Measurements from ENCODE around the gene ABHD15. TPM values are rescaled to one million over a fixed set of nuclear protein-coding genes. Genes with fewer than 3 reads are reported as not detected.

ABHD15 gene
- total and polyA plus RNA-seq, 9 of the 15 experiments (the other 6 are each of a cell fraction or from before 2014, with no cell fraction given), result 0.85 to 4.2 (median 2.1) TPM

DNA sequence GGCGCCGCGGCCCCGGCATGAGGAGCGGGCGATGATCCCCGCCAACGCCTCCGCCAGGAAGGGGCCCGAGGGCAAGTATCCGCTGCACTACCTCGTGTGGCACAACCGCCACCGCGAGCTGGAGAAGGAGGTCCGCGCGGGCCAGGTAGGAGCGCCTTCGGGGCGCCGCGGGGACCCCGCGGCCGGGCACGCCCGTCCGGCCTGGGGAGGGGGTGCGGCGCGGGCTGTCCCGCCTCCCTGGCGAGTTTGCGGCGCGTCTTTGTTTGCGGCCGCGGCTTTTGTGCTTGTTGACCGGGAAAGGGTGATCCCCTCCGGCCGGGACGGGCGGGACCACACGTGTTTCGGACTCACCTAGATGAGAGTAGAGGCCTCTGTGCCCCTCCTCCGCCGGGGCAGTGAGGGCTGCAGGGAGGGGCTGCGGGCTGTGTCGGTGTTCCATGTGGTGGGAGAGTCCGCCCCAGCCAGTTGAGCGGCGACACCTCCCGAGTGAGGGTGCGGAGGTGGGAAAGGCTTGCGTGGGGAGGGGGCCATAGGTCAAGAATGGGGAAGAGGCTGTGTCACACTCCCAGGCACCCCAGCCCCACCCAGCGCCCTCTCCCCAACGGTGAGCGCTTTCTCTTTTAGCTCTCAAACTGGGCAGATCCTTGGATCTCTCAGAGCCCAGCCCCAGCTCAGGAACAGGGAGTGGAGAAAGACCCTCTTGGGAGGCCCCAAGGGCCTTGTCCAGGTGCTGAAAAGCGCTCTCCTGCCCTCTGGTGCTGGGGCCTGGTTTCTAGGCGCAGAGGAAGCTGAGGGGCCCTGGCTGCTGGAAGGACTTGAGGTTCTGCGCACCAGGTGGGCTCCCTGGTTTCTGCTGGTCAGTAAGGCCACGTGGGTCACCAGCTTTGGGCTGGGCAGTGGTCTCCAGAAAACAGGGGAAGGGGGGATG is 27.0 kb upstream of the ABHD15 start (continued):
- TF ChIP-seq RBM17 (IDR thresholded peaks at IDR 0.05; ENCODE audit: borderline replicate concordance, low read depth, low read length) (no peak), NR3C1 (CRISPR knock-in tag; IDR thresholded peaks at IDR 0.05) (peak; percentile 96), HNRNPH1 (optimal IDR thresholded peaks at IDR 0.05; ENCODE audit: low read depth, low read length) (no peak), PRPF4 (IDR thresholded peaks at IDR 0.05; ENCODE audit: insufficient read depth, low read depth, low read length, poor library complexity, severe bottlenecking) (no peak), ZSCAN29 (IDR thresholded peaks at IDR 0.05) (no peak), NFXL1 (CRISPR knock-in tag; IDR thresholded peaks at IDR 0.05) (no peak), HMG20B (CRISPR knock-in tag; IDR thresholded peaks at IDR 0.05) (no peak), NELFE (IDR thresholded peaks at IDR 0.05; ENCODE audit: insufficient read depth, insufficient read length) (no peak), HDAC1 (IDR thresholded peaks at IDR 0.05) (peak in 1 of 2 experiments; percentile 76; a peak in 1 of 4 replicates), MTA2 (IDR thresholded peaks at IDR 0.05; ENCODE audit: low read depth) (no peak), NR2C1 (IDR thresholded peaks at IDR 0.05) (no peak), NR2C1 (tag; IDR thresholded peaks at IDR 0.05) (no peak), ZNF354B (CRISPR knock-in tag; IDR thresholded peaks at IDR 0.05) (no peak), ADNP (tag; IDR thresholded peaks at IDR 0.05) (no peak), POLR2AphosphoS2 (IDR thresholded peaks at IDR 0.05; ENCODE audit: low read length) (no peak), TEAD1 (CRISPR knock-in tag; IDR thresholded peaks at IDR 0.05) (peak in 1 of 2 experiments; percentile 68; a peak in 1 of 4 replicates), ZNF431 (CRISPR knock-in tag; IDR thresholded peaks at IDR 0.05) (0 out of 2 replicates have a peak, but pooled peaks have one; percentile 26), NR2F6 (CRISPR knock-in tag; IDR thresholded peaks at IDR 0.05) (no peak), SIN3A (IDR thresholded peaks at IDR 0.05; ENCODE audit: borderline replicate concordance in 2 of 2, control insufficient read depth in 1 of 2, low read depth in 2 of 2, low read length in 2 of 2) (peak; percentile 80 to 100; a peak in 3 of 4 replicates), RBM15 (IDR thresholded peaks at IDR 0.05; ENCODE audit: insufficient read depth, low read length) (no peak)
- TF ChIP-seq, protein P1, sequence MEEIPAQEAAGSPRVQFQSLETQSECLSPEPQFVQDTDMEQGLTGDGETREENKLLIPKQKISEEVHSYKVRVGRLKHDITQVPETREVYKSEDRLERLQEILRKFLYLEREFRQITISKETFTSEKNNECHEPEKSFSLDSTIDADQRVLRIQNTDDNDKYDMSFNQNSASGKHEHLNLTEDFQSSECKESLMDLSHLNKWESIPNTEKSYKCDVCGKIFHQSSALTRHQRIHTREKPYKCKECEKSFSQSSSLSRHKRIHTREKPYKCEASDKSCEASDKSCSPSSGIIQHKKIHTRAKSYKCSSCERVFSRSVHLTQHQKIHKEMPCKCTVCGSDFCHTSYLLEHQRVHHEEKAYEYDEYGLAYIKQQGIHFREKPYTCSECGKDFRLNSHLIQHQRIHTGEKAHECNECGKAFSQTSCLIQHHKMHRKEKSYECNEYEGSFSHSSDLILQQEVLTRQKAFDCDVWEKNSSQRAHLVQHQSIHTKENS (CRISPR knock-in tag; IDR thresholded peaks at IDR 0.05), result no peak
- TF ChIP-seq, protein P2, sequence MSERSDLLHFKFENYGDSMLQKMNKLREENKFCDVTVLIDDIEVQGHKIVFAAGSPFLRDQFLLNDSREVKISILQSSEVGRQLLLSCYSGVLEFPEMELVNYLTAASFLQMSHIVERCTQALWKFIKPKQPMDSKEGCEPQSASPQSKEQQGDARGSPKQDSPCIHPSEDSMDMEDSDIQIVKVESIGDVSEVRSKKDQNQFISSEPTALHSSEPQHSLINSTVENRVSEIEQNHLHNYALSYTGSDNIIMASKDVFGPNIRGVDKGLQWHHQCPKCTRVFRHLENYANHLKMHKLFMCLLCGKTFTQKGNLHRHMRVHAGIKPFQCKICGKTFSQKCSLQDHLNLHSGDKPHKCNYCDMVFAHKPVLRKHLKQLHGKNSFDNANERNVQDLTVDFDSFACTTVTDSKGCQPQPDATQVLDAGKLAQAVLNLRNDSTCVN (CRISPR knock-in tag; IDR thresholded peaks at IDR 0.05), result no peak
- TF ChIP-seq, protein P3, sequence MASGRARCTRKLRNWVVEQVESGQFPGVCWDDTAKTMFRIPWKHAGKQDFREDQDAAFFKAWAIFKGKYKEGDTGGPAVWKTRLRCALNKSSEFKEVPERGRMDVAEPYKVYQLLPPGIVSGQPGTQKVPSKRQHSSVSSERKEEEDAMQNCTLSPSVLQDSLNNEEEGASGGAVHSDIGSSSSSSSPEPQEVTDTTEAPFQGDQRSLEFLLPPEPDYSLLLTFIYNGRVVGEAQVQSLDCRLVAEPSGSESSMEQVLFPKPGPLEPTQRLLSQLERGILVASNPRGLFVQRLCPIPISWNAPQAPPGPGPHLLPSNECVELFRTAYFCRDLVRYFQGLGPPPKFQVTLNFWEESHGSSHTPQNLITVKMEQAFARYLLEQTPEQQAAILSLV (tag; IDR thresholded peaks at IDR 0.05), result no peak
- TF ChIP-seq, protein P4, sequence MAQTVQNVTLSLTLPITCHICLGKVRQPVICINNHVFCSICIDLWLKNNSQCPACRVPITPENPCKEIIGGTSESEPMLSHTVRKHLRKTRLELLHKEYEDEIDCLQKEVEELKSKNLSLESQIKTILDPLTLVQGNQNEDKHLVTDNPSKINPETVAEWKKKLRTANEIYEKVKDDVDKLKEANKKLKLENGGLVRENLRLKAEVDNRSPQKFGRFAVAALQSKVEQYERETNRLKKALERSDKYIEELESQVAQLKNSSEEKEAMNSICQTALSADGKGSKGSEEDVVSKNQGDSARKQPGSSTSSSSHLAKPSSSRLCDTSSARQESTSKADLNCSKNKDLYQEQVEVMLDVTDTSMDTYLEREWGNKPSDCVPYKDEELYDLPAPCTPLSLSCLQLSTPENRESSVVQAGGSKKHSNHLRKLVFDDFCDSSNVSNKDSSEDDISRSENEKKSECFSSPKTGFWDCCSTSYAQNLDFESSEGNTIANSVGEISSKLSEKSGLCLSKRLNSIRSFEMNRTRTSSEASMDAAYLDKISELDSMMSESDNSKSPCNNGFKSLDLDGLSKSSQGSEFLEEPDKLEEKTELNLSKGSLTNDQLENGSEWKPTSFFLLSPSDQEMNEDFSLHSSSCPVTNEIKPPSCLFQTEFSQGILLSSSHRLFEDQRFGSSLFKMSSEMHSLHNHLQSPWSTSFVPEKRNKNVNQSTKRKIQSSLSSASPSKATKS (CRISPR knock-in tag; IDR thresholded peaks at IDR 0.05), result no peak
